DOHH2 (cell line): ENCODE results near the gene PCED1B.

ENCODE experiments used
- CTCF ChIP-seq: fragments of 200-600 bp; sonication (generic); IDR thresholded peaks from one replicate; pipeline ENCODE4 v1.5.1; 2014; ENCODE audit warnings: antibody characterized with exemption, mild to moderate bottlenecking, low read depth, low read length; ENCODE audit not compliant: poor library complexity, severe bottlenecking
- EZH2phosphoT487 ChIP-seq: fragments of 200-600 bp; sonication (generic); IDR thresholded peaks from 2 replicates; pipeline ENCODE4 v1.6.1; 2017; ENCODE audit warnings: borderline replicate concordance, mild to moderate bottlenecking, antibody characterized with exemption, low read length, moderate library complexity, mixed read lengths

GRCh38 chr12:47085815-47086252 lies 6.4 kb downstream of the PCED1B start:
- TF ChIP-seq CTCF, result no peak
- TF ChIP-seq EZH2phosphoT487, result no peak
